Astrocyte (in vitro differentiated cells and primary cell): ENCODE data around the gene PSMG4.

ENCODE experiments used
- EZH2 ChIP-seq: IDR thresholded peaks from 2 replicates; pipeline ENCODE4 v1.6.1; 2012; ENCODE audit warnings: mild to moderate bottlenecking, low read length, inconsistent platforms; ENCODE audit not compliant: insufficient read depth
- TF ChIP-seq, protein P1 (sequence below): IDR thresholded peaks from 2 replicates; pipeline ENCODE4 v1.5.1; 2011; ENCODE audit warnings: low read depth, mild to moderate bottlenecking, inconsistent platforms, low read length, moderate library complexity; ENCODE audit not compliant: insufficient read depth

DNA sequence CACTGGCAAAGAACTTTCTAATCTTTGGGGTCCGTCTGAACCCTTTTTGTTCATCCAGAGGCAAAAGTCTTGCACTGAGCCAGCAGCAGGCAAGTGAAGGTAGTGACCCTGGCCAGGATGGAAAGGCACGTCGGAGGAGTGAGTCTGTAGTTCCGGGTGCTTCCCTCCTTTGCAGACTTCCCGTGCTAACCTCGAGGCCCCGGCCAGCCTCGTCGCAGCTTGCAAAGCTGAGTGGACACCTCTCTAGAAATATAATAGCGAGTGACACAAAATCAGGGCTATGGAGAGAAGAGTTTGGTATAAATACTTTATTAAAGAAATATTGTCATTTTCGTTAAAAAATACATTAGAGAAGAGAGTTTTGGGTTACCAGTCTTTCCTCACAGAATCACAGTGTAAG, 9.9 kb downstream of the PSMG4 start:
- TF ChIP-seq, protein P1, sequence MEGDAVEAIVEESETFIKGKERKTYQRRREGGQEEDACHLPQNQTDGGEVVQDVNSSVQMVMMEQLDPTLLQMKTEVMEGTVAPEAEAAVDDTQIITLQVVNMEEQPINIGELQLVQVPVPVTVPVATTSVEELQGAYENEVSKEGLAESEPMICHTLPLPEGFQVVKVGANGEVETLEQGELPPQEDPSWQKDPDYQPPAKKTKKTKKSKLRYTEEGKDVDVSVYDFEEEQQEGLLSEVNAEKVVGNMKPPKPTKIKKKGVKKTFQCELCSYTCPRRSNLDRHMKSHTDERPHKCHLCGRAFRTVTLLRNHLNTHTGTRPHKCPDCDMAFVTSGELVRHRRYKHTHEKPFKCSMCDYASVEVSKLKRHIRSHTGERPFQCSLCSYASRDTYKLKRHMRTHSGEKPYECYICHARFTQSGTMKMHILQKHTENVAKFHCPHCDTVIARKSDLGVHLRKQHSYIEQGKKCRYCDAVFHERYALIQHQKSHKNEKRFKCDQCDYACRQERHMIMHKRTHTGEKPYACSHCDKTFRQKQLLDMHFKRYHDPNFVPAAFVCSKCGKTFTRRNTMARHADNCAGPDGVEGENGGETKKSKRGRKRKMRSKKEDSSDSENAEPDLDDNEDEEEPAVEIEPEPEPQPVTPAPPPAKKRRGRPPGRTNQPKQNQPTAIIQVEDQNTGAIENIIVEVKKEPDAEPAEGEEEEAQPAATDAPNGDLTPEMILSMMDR, result no peak
- no peak for TF ChIP-seq EZH2
